NCI-H774 (cell line): ENCODE results near the gene METTL25B.

ENCODE experiments used
- DNase-seq: peaks from one replicate; lab custom pipeline; 2025; lab: John Stamatoyannopoulos, UW

METTL25B gene

GRCh38 chr1:156700736-156701531, 27.3 kb upstream of the METTL25B start:
- DNase-seq = no peak

- DNase-seq = no peak
Measured at GRCh38 chr1:156703336-156703735, 24.9 kb upstream of the METTL25B start.

GRCh38 chr1:156703741-156704140, 24.5 kb upstream of the METTL25B start:
- DNase-seq = no peak

GRCh38 chr1:156704166-156704711, 24.0 kb upstream of the METTL25B start:
- no peak for DNase-seq

- DNase-seq = no peak
Measured at GRCh38 chr1:156704930-156705320, 23.3 kb upstream of the METTL25B start.

GRCh38 chr1:156705321-156705917, 22.9 kb upstream of the METTL25B start, which contains the start of gene CRABP2:
TSS of gene CRABP2 (minus strand) at chr1:156705583. CDS start at chr1:156705446, 137 bp downstream.
- no peak for DNase-seq

GRCh38 chr1:156705918-156706656, 22.2 kb upstream of the METTL25B start:
- DNase-seq = peak; percentile 16

- DNase-seq = no peak
Measured at GRCh38 chr1:156706657-156707416, 21.4 kb upstream of the METTL25B start.

- no peak for DNase-seq
Measured at GRCh38 chr1:156707417-156708217, 20.7 kb upstream of the METTL25B start.

- DNase-seq = no peak
Measured at GRCh38 chr1:156708218-156708661, 20.0 kb upstream of the METTL25B start.

- DNase-seq = no peak
Measured at GRCh38 chr1:156709031-156709430, 19.2 kb upstream of the METTL25B start.

GRCh38 chr1:156709757-156710489, 18.3 kb upstream of the METTL25B start:
- no peak for DNase-seq

- no peak for DNase-seq
Measured at GRCh38 chr1:156711011-156711817, 17.1 kb upstream of the METTL25B start.

- no peak for DNase-seq
Measured at GRCh38 chr1:156712626-156713025, 15.6 kb upstream of the METTL25B start.

- no peak for DNase-seq
Measured at GRCh38 chr1:156714830-156715229, 13.4 kb upstream of the METTL25B start.

- no peak for DNase-seq
Measured at GRCh38 chr1:156717351-156717750, 10.9 kb upstream of the METTL25B start.

GRCh38 chr1:156721131-156721530, 7.1 kb upstream of the METTL25B start:
- no peak for DNase-seq

- DNase-seq = no peak
Measured at GRCh38 chr1:156721535-156721934, 6.7 kb upstream of the METTL25B start.

GRCh38 chr1:156725683-156726280, 2.5 kb upstream of the METTL25B start:
- peak; percentile 78 for DNase-seq
